EL (cell line): Measurements from ENCODE around the gene CDH23.

Experiments used
- DNase-seq: peaks from one replicate; pipeline ENCODE4 v3.0.0-alpha.2; 2016

Gene CDH23

GRCh38 chr10:71750124-71750841, 353.6 kb downstream of the CDH23 start:
- DNase-seq, result no peak

GRCh38 chr10:71750986-71751385, 354.3 kb downstream of the CDH23 start:
- no peak for DNase-seq

DNA sequence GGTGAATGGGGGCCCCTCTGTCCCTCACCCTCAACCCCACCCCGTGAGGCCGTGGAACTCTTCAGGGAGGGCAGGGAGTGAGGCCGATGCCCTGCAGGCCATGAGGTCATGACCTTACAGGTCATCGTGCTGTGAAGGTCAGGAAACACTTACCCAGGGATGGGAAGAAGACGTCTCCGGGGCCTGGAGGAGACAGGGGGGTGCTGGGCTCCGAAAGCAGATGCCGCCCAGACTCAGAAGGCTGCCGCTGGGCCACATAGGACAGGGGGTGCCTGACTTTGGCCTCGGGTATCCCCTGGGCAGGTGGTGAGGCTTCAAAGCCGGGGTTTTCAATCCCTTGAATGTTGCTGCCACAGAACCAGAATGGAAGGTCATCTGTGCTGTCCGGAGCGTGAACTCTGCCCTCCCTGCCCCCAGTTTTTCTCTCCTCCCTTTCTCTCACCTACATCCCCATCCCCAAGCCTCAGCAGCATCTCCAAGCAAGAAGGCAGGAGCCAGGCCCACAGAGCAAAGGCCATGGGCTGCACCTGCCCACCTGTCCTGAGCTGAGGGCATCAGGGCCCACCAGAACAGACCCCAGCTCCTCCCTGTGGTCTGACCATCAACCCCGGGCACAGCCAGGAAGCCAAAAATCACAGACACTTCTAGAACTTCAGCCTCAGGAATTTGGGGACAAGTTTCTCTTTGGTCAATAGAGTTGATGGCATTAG, 354.9 kb downstream of the CDH23 start:
- no peak for DNase-seq

DNA sequence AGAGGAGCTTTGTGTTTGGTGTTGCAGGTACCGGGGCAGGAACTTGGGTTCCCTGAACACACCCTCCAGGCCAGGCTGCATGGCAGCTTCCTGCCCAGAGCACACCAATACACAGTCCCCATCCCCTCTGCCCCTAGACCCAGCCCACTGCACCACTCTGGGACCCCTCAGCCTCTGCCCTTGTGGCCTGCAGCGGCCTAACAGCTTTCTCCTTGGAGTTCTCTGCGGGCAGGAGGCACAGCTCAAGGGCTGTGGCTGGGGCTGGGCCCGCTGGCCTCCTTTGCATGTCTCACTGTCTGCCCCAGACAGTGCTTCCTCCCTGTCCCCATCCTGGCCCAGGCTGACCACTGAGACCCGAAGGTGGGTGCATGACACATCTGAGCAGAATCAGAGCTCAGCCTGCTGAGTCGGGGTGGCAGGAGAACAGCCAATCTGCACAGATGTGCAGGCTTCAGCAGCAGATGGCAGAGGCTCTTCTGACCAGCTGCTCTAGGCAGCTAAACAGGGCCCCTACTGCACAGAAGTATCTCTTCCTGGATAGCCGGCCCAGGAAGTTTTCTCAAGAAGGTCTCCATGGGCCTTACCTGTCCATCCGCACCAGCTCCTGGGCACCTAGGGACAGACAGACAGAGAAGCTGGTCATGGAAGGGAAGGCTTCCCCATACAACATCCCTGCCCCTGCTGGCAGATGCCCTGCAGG, 355.8 kb downstream of the CDH23 start:
- no peak for DNase-seq

DNA sequence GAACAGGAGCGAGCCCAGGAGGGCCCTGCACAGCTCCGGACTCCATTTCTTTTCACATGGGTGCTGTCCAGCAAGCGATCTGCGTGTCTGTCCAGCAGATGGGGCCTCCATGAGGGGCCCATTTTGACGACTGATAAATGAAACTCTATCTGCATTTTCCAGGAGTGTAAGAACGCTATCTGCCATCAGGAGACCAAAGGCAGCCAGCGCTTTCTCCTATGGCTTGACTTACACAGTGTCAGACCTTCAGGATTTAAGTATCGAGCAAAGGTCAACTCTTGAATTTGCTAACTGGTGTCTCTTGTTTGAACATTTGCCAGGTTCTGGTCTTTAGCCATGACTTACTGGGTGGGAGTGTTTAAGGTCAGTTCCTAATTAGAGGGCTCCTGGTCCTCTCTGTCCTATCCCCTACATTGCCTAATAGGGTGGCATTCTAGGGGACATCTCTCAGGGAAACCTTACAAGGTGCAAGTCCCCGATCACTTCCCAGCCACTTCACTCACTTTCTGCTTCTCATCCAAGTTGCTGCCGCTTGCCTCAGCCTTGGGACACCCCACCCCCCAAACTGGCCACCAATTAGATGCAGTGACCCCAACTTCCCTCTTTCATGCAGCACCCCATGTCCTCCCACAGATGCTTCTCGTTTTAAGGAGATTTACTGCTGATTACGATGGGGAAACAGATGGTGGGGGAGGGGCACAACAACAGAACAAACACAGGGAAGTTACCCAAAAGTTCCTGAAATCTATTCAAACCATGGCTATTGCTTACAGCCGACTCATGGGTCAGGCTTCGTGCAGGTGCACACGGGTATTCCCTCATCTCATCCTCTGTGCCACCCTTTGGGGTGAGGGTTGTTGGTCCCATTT, 356.6 kb downstream of the CDH23 start:
- DNase-seq, result no peak

- DNase-seq, result no peak
These were observed 357.3 kb downstream of the CDH23 start for GRCh38 chr10:71753960-71754505.

DNA sequence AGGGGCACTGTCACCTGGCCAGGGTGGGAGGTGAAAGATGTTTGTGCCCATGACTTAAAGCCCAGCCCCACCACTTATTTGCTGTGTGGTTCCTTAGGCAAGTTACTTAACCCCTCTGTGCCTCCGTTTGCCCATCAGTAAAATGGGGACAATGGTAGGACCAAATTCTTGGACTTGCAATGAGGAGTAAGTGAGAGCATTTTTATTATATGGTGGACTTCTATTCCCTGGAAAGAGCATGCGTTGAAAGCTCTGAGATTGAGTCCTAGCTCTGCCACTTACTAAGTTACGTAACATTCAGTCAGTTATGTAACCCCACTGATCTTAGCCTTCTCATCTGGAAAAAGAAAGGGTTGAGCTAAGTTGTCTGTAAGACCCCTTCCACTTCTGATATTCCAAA, 357.8 kb downstream of the CDH23 start:
- DNase-seq, result no peak

DNA sequence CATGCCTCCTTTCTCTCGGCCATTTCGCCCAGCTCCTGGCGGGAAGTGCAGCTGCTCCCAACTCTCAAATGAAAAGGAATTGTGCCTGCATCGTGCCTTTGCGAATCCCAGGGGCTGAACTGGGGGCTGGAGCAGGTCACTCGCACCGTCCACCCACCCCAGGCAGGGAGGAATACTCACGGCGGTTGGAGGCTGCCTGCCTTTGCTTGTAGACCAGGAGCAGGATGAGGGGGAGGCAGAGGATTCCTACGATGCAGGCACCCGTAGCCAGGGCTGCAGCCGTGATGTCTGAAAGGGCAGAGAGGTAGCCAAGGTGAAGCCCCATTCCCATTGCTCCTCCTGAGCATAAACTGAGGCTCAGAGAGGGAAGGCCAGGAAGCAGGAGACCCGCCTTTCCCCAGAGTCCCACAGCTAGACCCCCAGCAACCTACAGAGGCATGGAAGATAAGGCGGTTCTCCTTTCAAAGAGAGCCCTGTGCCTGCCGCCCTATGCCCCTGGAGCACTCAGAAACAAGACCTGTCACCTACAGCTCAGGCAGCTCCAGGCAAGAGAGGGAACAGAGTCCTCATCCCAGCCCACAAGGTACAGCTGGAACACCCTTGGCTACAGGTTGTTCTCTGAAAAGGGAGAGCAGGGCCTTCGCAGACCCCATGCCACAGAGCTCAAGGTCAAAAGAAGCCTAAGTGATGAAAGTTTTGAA, 358.6 kb downstream of the CDH23 start:
- DNase-seq, result no peak

GRCh38 chr10:71756311-71757191, 359.8 kb downstream of the CDH23 start:
- DNase-seq, result no peak

GRCh38 chr10:71757399-71757922, 360.7 kb downstream of the CDH23 start:
- DNase-seq, result no peak

GRCh38 chr10:71761105-71761511, 364.4 kb downstream of the CDH23 start:
- peak; percentile 33 for DNase-seq

DNA sequence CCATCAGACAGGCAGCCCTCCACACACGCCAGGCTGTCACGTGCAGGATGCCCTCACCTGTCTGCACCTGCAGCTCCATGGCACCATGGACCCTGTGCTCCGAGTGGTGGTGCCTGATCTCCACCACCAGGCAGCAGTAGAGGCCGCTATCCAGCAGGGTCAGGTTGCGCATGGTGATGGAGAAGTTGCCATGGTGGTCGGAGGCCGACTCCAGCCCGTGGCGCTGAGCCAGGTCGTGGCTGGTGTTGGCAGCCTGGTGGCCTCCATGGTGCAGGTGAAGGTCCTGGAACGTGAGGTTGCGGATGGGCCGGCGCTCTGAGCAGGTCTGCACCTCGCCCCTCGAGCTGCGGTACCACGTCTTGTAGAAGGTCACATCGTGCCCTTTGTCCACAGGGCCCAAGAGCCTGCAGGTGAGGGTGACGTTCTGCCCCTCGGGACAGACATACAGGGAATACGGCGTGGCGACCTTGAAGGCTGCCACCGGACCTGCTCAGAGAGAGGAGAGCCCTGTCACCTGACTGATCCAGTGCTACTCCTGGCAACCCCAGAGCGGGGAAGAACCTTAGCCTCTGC, 364.9 kb downstream of the CDH23 start:
- DNase-seq, result no peak

GRCh38 chr10:71762324-71762723, 365.6 kb downstream of the CDH23 start:
- no peak for DNase-seq

- DNase-seq, result no peak
These were observed 366.8 kb downstream of the CDH23 start for GRCh38 chr10:71763352-71764127.

DNA sequence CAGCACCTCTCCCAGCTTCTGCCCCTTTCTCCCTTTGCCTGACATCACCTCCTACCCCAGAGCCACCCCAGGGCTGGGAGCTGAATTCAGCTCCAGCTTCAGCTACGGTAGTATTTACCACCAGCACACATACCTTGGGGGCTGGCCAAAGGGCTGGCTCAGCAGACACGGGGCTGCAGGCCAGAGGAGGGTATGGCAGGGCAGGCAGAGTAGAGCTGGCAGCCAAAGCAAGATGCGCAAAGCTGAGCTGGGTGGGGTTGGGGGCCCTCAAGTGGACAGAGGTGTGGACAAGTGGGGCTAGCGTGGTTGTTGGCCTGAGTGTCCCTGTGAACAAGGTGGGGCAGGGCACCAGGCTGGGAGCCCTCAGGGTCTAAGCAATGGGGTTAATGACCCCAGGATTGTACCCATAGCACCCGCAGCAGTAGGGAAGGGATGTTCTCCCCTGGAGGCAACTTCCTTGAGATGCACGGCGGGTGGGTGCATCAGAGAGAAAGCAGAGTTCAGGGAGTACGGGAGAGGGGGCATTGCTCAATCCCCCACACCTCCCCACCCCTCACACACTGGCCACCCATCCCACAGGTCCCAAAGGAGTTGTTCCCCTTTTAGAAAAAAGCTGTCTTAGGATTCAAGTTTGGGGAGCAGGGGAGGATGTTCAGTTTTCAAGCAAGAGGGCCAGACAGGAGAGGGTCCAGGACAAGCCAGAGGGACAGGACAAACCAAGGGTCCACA, 368.6 kb downstream of the CDH23 start:
- peak; percentile 61 for DNase-seq

DNA sequence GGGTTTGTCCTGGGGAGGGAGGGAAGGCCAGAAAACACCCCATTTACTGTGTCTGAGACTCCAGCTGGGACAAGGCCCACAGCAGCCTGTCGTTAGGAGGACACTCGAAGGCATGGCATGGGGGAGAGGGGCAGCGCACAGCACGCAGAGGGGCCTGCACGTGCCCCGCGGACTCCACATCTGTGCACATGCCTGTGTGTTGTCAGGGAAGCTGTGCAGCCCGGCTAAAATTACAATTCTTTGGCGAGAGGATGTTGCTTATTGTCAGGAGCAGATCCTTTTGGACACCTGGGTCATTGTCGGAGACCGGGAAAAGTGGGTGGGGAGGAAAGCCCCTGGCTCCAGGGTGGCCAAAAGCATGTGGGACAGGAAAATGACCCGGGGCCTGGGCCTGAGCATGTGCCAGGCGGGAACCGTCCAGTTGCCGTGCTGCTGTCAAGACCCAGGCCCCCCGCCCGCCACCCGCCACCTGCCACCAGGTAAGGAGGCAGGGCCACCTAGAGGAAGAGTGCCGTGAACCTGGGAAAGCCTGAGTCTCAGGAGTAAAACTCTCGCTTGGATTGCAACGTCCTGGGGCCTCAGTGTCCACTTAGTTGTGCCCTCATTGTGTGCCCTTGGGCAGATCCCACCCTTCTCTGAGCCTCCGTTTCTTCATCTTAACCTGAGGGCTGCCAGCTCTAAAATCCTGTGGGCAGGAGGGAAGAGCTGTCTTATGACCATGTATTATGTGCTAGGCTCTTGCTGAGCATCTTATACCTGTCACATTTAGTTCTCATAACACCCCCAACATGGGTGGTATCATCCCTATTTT, 369.4 kb downstream of the CDH23 start:
- no peak for DNase-seq

- DNase-seq, result peak; percentile 99
These were observed 370.1 kb downstream of the CDH23 start for GRCh38 chr10:71766717-71767419.
